Activated naive CD8-positive, alpha-beta T cell treated with anti-CD3 and anti-CD28 coated beads, Interleukin-2, amount 50 U/mL, for 24 hours (primary cell): ENCODE measurements around the gene CSTPP1.
A peak's percentile ranks its signal among the peaks of the same experiment; 100 is the strongest.
"Not testable (repeated sequence)": the region's sequence is repeated elsewhere in the genome, so short reads cannot be mapped to it uniquely, and the experiment has no call there.

Source experiments
- ATAC-seq: fragments of 150-1000 bp; cut with Tn5 transposase; one replicate; pipeline ENCODE4 v1.10.0; 2021
- DNase-seq: peaks from one replicate; pipeline ENCODE4 v3.0.0; 2021
- H3K27ac Mint-ChIP-seq: one replicate; pipeline ENCODE4 v1.8.0; 2021; ENCODE audit warnings: mild to moderate bottlenecking, mixed read lengths
- H3K27me3 Mint-ChIP-seq: one replicate; pipeline ENCODE4 v1.8.0; 2021; ENCODE audit warnings: mixed read lengths
- H3K36me3 Mint-ChIP-seq: one replicate; pipeline ENCODE4 v1.8.0; 2021; ENCODE audit warnings: low read depth, mixed read lengths
- H3K4me1 Mint-ChIP-seq: one replicate; pipeline ENCODE4 v1.8.0; 2021; ENCODE audit warnings: mixed read lengths
- H3K4me3 Mint-ChIP-seq: one replicate; pipeline ENCODE4 v1.8.0; 2021; ENCODE audit warnings: mild to moderate bottlenecking, moderate library complexity, mixed read lengths
- H3K9me3 Mint-ChIP-seq: one replicate; pipeline ENCODE4 v1.8.0; 2021; ENCODE audit warnings: mixed read lengths

Gene CSTPP1

GRCh38 chr11:47109727-47110246, 173.2 kb downstream of the CSTPP1 start:
- H3K9me3 Mint-ChIP-seq, result no peaks in the 10 kb centered on the region

GRCh38 chr11:47111318-47111804, 174.8 kb downstream of the CSTPP1 start:
- Mint-ChIP-seq H3K4me3 (no peak overlapping the region), H3K4me1 (no peaks in the 10 kb centered on the region), H3K27me3 (no peaks in the 10 kb centered on the region), H3K27ac (no peak overlapping the region), H3K36me3 (no peaks in the 10 kb centered on the region), H3K9me3 (no peaks in the 10 kb centered on the region)
- no peak for ATAC-seq
- DNase-seq, result no peak

More at GRCh38 chr11:47109727-47110246, 173.2 kb downstream of the CSTPP1 start:
- Mint-ChIP-seq H3K27ac (no peak overlapping the region), H3K27me3 (no peaks in the 10 kb centered on the region), H3K4me1 (no peaks in the 10 kb centered on the region), H3K4me3 (no peak overlapping the region), H3K36me3 (no peaks in the 10 kb centered on the region)
- ATAC-seq (no peak), DNase-seq (no peak)

GRCh38 chr11:47112941-47113340, 176.4 kb downstream of the CSTPP1 start:
- ATAC-seq, DNase-seq, H3K4me1 Mint-ChIP-seq, H3K36me3 Mint-ChIP-seq, H3K27me3 Mint-ChIP-seq, H3K4me3 Mint-ChIP-seq, H3K27ac Mint-ChIP-seq, H3K9me3 Mint-ChIP-seq: not testable (repeated sequence)

GRCh38 chr11:47118958-47119688, 182.6 kb downstream of the CSTPP1 start:
- not testable (repeated sequence) for H3K9me3 Mint-ChIP-seq, H3K4me3 Mint-ChIP-seq, H3K36me3 Mint-ChIP-seq, H3K4me1 Mint-ChIP-seq, ATAC-seq, H3K27me3 Mint-ChIP-seq, H3K27ac Mint-ChIP-seq
- peak; percentile 3 for DNase-seq

- ATAC-seq (no peak), DNase-seq (no peak)
- H3K4me3 Mint-ChIP-seq, result no peak overlapping the region
- H3K36me3 Mint-ChIP-seq, result no peaks in the 10 kb centered on the region
- H3K9me3 Mint-ChIP-seq, result no peaks in the 10 kb centered on the region
- H3K4me1 Mint-ChIP-seq, result no peaks in the 10 kb centered on the region
- H3K27ac Mint-ChIP-seq, result no peak overlapping the region
- H3K27me3 Mint-ChIP-seq, result no peaks in the 10 kb centered on the region
These were observed 184.5 kb downstream of the CSTPP1 start for GRCh38 chr11:47121056-47121455.

GRCh38 chr11:47121731-47122130, 185.2 kb downstream of the CSTPP1 start:
- Mint-ChIP-seq H3K27me3 (no peaks in the 10 kb centered on the region), H3K9me3 (no peaks in the 10 kb centered on the region), H3K27ac (no peak overlapping the region), H3K4me1 (no peaks in the 10 kb centered on the region), H3K36me3 (no peaks in the 10 kb centered on the region), H3K4me3 (no peak overlapping the region)
- ATAC-seq (no peak), DNase-seq (no peak)

GRCh38 chr11:47123094-47123493, 186.5 kb downstream of the CSTPP1 start:
- H3K4me3 Mint-ChIP-seq, result no peak overlapping the region
- H3K27me3 Mint-ChIP-seq, result no peaks in the 10 kb centered on the region
- H3K4me1 Mint-ChIP-seq, result no peaks in the 10 kb centered on the region
- DNase-seq, result no peak
- H3K9me3 Mint-ChIP-seq, result no peaks in the 10 kb centered on the region
- no peak for ATAC-seq
- no peaks in the 10 kb centered on the region for H3K36me3 Mint-ChIP-seq
- no peak overlapping the region for H3K27ac Mint-ChIP-seq

- H3K4me3 Mint-ChIP-seq, result no peak overlapping the region
- H3K9me3 Mint-ChIP-seq, result no peaks in the 10 kb centered on the region
- ATAC-seq, result no peak
- no peak overlapping the region for H3K27ac Mint-ChIP-seq
- DNase-seq, result no peak
- no peaks in the 10 kb centered on the region for H3K4me1 Mint-ChIP-seq
- H3K36me3 Mint-ChIP-seq, result no peaks in the 10 kb centered on the region
- H3K27me3 Mint-ChIP-seq, result no peaks in the 10 kb centered on the region
These were observed 188.1 kb downstream of the CSTPP1 start for GRCh38 chr11:47124675-47125074.

- H3K27ac Mint-ChIP-seq, result no peak overlapping the region
These were observed 188.5 kb downstream of the CSTPP1 start for GRCh38 chr11:47125083-47125482.

GRCh38 chr11:47127213-47127612, 190.7 kb downstream of the CSTPP1 start:
- no peak for DNase-seq
- no peak overlapping the region for H3K27ac Mint-ChIP-seq
- H3K9me3 Mint-ChIP-seq, result no peaks in the 10 kb centered on the region
- no peaks in the 10 kb centered on the region for H3K4me1 Mint-ChIP-seq
- H3K27me3 Mint-ChIP-seq, result no peaks in the 10 kb centered on the region
- no peaks in the 10 kb centered on the region for H3K36me3 Mint-ChIP-seq
- no peak for ATAC-seq
- H3K4me3 Mint-ChIP-seq, result no peak overlapping the region

More at GRCh38 chr11:47125083-47125482, 188.5 kb downstream of the CSTPP1 start:
- no peaks in the 10 kb centered on the region for H3K36me3 Mint-ChIP-seq
- no peaks in the 10 kb centered on the region for H3K4me1 Mint-ChIP-seq
- no peak overlapping the region for H3K4me3 Mint-ChIP-seq
- no peak for ATAC-seq
- H3K27me3 Mint-ChIP-seq, result no peaks in the 10 kb centered on the region
- no peak for DNase-seq
- H3K9me3 Mint-ChIP-seq, result no peaks in the 10 kb centered on the region

- H3K36me3 Mint-ChIP-seq, result no peaks in the 10 kb centered on the region
- H3K9me3 Mint-ChIP-seq, result no peaks in the 10 kb centered on the region
- DNase-seq, result no peak
- H3K4me3 Mint-ChIP-seq, result no peak overlapping the region
- no peaks in the 10 kb centered on the region for H3K27me3 Mint-ChIP-seq
- no peak for ATAC-seq
- no peaks in the 10 kb centered on the region for H3K4me1 Mint-ChIP-seq
- no peak overlapping the region for H3K27ac Mint-ChIP-seq
These were observed 194.0 kb downstream of the CSTPP1 start for GRCh38 chr11:47130543-47130942.

GRCh38 chr11:47131136-47131535, 194.6 kb downstream of the CSTPP1 start:
- H3K4me1 Mint-ChIP-seq, result no peaks in the 10 kb centered on the region
- H3K9me3 Mint-ChIP-seq, result no peaks in the 10 kb centered on the region
- H3K27me3 Mint-ChIP-seq, result no peaks in the 10 kb centered on the region
- ATAC-seq (no peak), DNase-seq (no peak)
- no peaks in the 10 kb centered on the region for H3K36me3 Mint-ChIP-seq
- H3K27ac Mint-ChIP-seq, result no peak overlapping the region
- no peak overlapping the region for H3K4me3 Mint-ChIP-seq

GRCh38 chr11:47132490-47132889, 195.9 kb downstream of the CSTPP1 start:
- Mint-ChIP-seq H3K9me3 (no peaks in the 10 kb centered on the region), H3K4me1 (no peaks in the 10 kb centered on the region), H3K36me3 (peaks cover under 1% of the 10 kb centered on the region), H3K27me3 (no peaks in the 10 kb centered on the region), H3K27ac (no peak overlapping the region), H3K4me3 (no peak overlapping the region)
- DNase-seq (no peak), ATAC-seq (no peak)

GRCh38 chr11:47132981-47133380, 196.4 kb downstream of the CSTPP1 start:
- peaks cover 5% of the 10 kb centered on the region for H3K36me3 Mint-ChIP-seq
- no peak overlapping the region for H3K27ac Mint-ChIP-seq
- no peaks in the 10 kb centered on the region for H3K4me1 Mint-ChIP-seq
- H3K9me3 Mint-ChIP-seq, result no peaks in the 10 kb centered on the region
- no peak overlapping the region for H3K4me3 Mint-ChIP-seq
- ATAC-seq, result no peak
- no peaks in the 10 kb centered on the region for H3K27me3 Mint-ChIP-seq
- DNase-seq, result no peak

- DNase-seq (no peak), ATAC-seq (no peak)
- Mint-ChIP-seq H3K27ac (no peak overlapping the region), H3K9me3 (no peaks in the 10 kb centered on the region), H3K36me3 (peaks cover 10% of the 10 kb centered on the region), H3K4me1 (no peaks in the 10 kb centered on the region), H3K27me3 (no peaks in the 10 kb centered on the region), H3K4me3 (no peak overlapping the region)
These were observed 199.8 kb downstream of the CSTPP1 start for GRCh38 chr11:47136327-47136726.
